Measurements from ENCODE around the gene NCL. TPM values are rescaled to one million over a fixed set of nuclear protein-coding genes. Genes with fewer than 3 reads are reported as not detected.
A peak's percentile ranks its signal among the peaks of the same experiment; 100 is the strongest.

The NCL gene
- total and polyA plus RNA-seq, 5 donors from 2014 or later = 296 to 435 (median 333) TPM

- H3K4me3 Mint-ChIP-seq = no peak overlapping the region
- no peak for ATAC-seq (ENCODE audit: low read depth in 2 of 2)
Measured at GRCh38 chr2:231413921-231414476, 50.3 kb downstream of the NCL start.

GRCh38 chr2:231413456-231413855, 50.8 kb downstream of the NCL start:
- Histone ChIP-seq H3K4me3 (ENCODE audit: low read depth, low read length) (no peak overlapping the region), H3K27me3 (ENCODE audit: control insufficient read depth, insufficient read depth, low read length) (peaks cover 15% of the 10 kb centered on the region), H3K9me3 (ENCODE audit: control insufficient read depth in 2 of 2, low read length in 2 of 2) (peaks cover 3 to 14% of the 10 kb centered on the region in 2 experiments), H3K4me1 (ENCODE audit: control insufficient read depth, insufficient read depth, low read length, poor library complexity, severe bottlenecking) (peaks cover 11% of the 10 kb centered on the region), H3K36me3 (ENCODE audit: control insufficient read depth, insufficient read depth, low read length) (no peaks in the 10 kb centered on the region), H3K27ac (ENCODE audit: insufficient read depth, low read length, poor library complexity, severe bottlenecking) (no peak overlapping the region)
- no peak overlapping the region for H3K4me3 Mint-ChIP-seq
- no peaks in the 10 kb centered on the region for H3K36me3 Mint-ChIP-seq
- H3K4me1 Mint-ChIP-seq = peaks cover 0 to 9% (median 5%) of the 10 kb centered on the region in 4 donors
- peaks cover 0 to 5% (median 1%) of the 10 kb centered on the region in 7 donors for H3K9me3 Mint-ChIP-seq
- DNase-seq (no peak), ATAC-seq (ENCODE audit: low read depth in 2 of 2) (no peak)
- no peak overlapping the region for H3K27ac Mint-ChIP-seq
- peaks cover 57% of the 10 kb centered on the region for H3K27me3 Mint-ChIP-seq

More at GRCh38 chr2:231413921-231414476, 50.3 kb downstream of the NCL start:
- H3K4me1 ChIP-seq (ENCODE audit: control insufficient read depth, insufficient read depth, low read length, poor library complexity, severe bottlenecking) = peaks cover 11% of the 10 kb centered on the region
- H3K27ac ChIP-seq (ENCODE audit: insufficient read depth, low read length, poor library complexity, severe bottlenecking) = no peak overlapping the region
- Mint-ChIP-seq H3K27me3 (peaks cover 54% of the 10 kb centered on the region), H3K36me3 (no peaks in the 10 kb centered on the region), H3K9me3 (peaks cover 0 to 5% (median 1%) of the 10 kb centered on the region in 7 donors), H3K4me1 (peaks cover 0 to 9% (median 5%) of the 10 kb centered on the region in 4 donors), H3K27ac (no peak overlapping the region)
- H3K27me3 ChIP-seq (ENCODE audit: control insufficient read depth, insufficient read depth, low read length) = peaks cover 15% of the 10 kb centered on the region
- no peaks in the 10 kb centered on the region for H3K36me3 ChIP-seq (ENCODE audit: control insufficient read depth, insufficient read depth, low read length)
- H3K4me3 ChIP-seq (ENCODE audit: low read depth, low read length) = no peak overlapping the region
- DNase-seq = no peak
- H3K9me3 ChIP-seq (ENCODE audit: control insufficient read depth in 2 of 2, low read length in 2 of 2) = peaks cover 3 to 14% of the 10 kb centered on the region in 2 experiments

GRCh38 chr2:231412618-231412963, 51.7 kb downstream of the NCL start:
- peaks cover 11% of the 10 kb centered on the region for H3K4me1 ChIP-seq (ENCODE audit: control insufficient read depth, insufficient read depth, low read length, poor library complexity, severe bottlenecking)
- H3K27me3 ChIP-seq (ENCODE audit: control insufficient read depth, insufficient read depth, low read length) = peaks cover 14% of the 10 kb centered on the region
- no peak overlapping the region for H3K4me3 ChIP-seq (ENCODE audit: low read depth, low read length)
- ATAC-seq (ENCODE audit: low read depth in 2 of 2) (no peak), DNase-seq (no peak)
- Mint-ChIP-seq H3K27ac (no peak overlapping the region), H3K9me3 (peaks cover 0 to 5% (median 1%) of the 10 kb centered on the region in 7 donors), H3K27me3 (peaks cover 60% of the 10 kb centered on the region), H3K36me3 (no peaks in the 10 kb centered on the region), H3K4me1 (peaks cover 0 to 9% (median 5%) of the 10 kb centered on the region in 4 donors), H3K4me3 (no peak overlapping the region)
- no peaks in the 10 kb centered on the region for H3K36me3 ChIP-seq (ENCODE audit: control insufficient read depth, insufficient read depth, low read length)
- H3K27ac ChIP-seq (ENCODE audit: insufficient read depth, low read length, poor library complexity, severe bottlenecking) = no peak overlapping the region
- H3K9me3 ChIP-seq (ENCODE audit: control insufficient read depth in 2 of 2, low read length in 2 of 2) = peaks cover 3 to 14% of the 10 kb centered on the region in 2 experiments

- ATAC-seq (ENCODE audit: low read depth in 2 of 2) (peak; percentile 52 to 87), DNase-seq (peak; percentile 14 to 61 (median 22))
- Mint-ChIP-seq H3K9me3 (peaks cover 0 to 5% (median 1%) of the 10 kb centered on the region in 7 donors), H3K27me3 (peaks cover 59% of the 10 kb centered on the region), H3K4me1 (peaks cover 0 to 9% (median 5%) of the 10 kb centered on the region in 4 donors), H3K27ac (no peak overlapping the region), H3K36me3 (no peaks in the 10 kb centered on the region), H3K4me3 (peak overlapping the region in 3 of 4 donors; percentile 26 to 78 (median 46))
- H3K36me3 ChIP-seq (ENCODE audit: control insufficient read depth, insufficient read depth, low read length) = no peaks in the 10 kb centered on the region
- H3K4me3 ChIP-seq (ENCODE audit: low read depth, low read length) = no peak overlapping the region
- no peak overlapping the region for H3K27ac ChIP-seq (ENCODE audit: insufficient read depth, low read length, poor library complexity, severe bottlenecking)
- peaks cover 3 to 14% of the 10 kb centered on the region in 2 experiments for H3K9me3 ChIP-seq (ENCODE audit: control insufficient read depth in 2 of 2, low read length in 2 of 2)
- peaks cover 11% of the 10 kb centered on the region for H3K4me1 ChIP-seq (ENCODE audit: control insufficient read depth, insufficient read depth, low read length, poor library complexity, severe bottlenecking)
- peaks cover 14% of the 10 kb centered on the region for H3K27me3 ChIP-seq (ENCODE audit: control insufficient read depth, insufficient read depth, low read length)
Measured at GRCh38 chr2:231411831-231412617, 52.3 kb downstream of the NCL start.

- peak overlapping the region in 2 of 4 donors; percentile 26 to 46 for H3K4me3 Mint-ChIP-seq
Measured at GRCh38 chr2:231411237-231411636, 53.0 kb downstream of the NCL start.

GRCh38 chr2:231410293-231411004, 53.8 kb downstream of the NCL start:
- no peaks in the 10 kb centered on the region for H3K36me3 Mint-ChIP-seq
- peaks cover 0 to 22% (median 11%) of the 10 kb centered on the region in 4 donors for H3K4me1 Mint-ChIP-seq
- H3K27ac Mint-ChIP-seq = no peak overlapping the region
- H3K9me3 ChIP-seq (ENCODE audit: control insufficient read depth in 2 of 2, low read length in 2 of 2) = peaks cover 3 to 14% of the 10 kb centered on the region in 2 experiments
- H3K4me1 ChIP-seq (ENCODE audit: control insufficient read depth, insufficient read depth, low read length, poor library complexity, severe bottlenecking) = peaks cover 15% of the 10 kb centered on the region
- no peaks in the 10 kb centered on the region for H3K36me3 ChIP-seq (ENCODE audit: control insufficient read depth, insufficient read depth, low read length)
- no peak overlapping the region for H3K4me3 ChIP-seq (ENCODE audit: low read depth, low read length)
- DNase-seq (no peak), ATAC-seq (ENCODE audit: low read depth in 2 of 2) (no peak)
- peaks cover 0 to 5% (median 1%) of the 10 kb centered on the region in 7 donors for H3K9me3 Mint-ChIP-seq
- H3K4me3 Mint-ChIP-seq = no peak overlapping the region
- no peak overlapping the region for H3K27ac ChIP-seq (ENCODE audit: insufficient read depth, low read length, poor library complexity, severe bottlenecking)
- H3K27me3 ChIP-seq (ENCODE audit: control insufficient read depth, insufficient read depth, low read length) = peaks cover 14% of the 10 kb centered on the region
- peaks cover 51% of the 10 kb centered on the region for H3K27me3 Mint-ChIP-seq

More at GRCh38 chr2:231411237-231411636, 53.0 kb downstream of the NCL start:
- ATAC-seq (ENCODE audit: low read depth in 2 of 2) = no peak
- peaks cover 54% of the 10 kb centered on the region for H3K27me3 Mint-ChIP-seq
- no peak overlapping the region for H3K4me3 ChIP-seq (ENCODE audit: low read depth, low read length)
- H3K27me3 ChIP-seq (ENCODE audit: control insufficient read depth, insufficient read depth, low read length) = peaks cover 14% of the 10 kb centered on the region
- peaks cover 3 to 14% of the 10 kb centered on the region in 2 experiments for H3K9me3 ChIP-seq (ENCODE audit: control insufficient read depth in 2 of 2, low read length in 2 of 2)
- no peaks in the 10 kb centered on the region for H3K36me3 ChIP-seq (ENCODE audit: control insufficient read depth, insufficient read depth, low read length)
- no peak for DNase-seq
- peaks cover 15% of the 10 kb centered on the region for H3K4me1 ChIP-seq (ENCODE audit: control insufficient read depth, insufficient read depth, low read length, poor library complexity, severe bottlenecking)
- H3K27ac ChIP-seq (ENCODE audit: insufficient read depth, low read length, poor library complexity, severe bottlenecking) = no peak overlapping the region
- peaks cover 0 to 5% (median 1%) of the 10 kb centered on the region in 7 donors for H3K9me3 Mint-ChIP-seq
- no peak overlapping the region for H3K27ac Mint-ChIP-seq
- H3K4me1 Mint-ChIP-seq = peaks cover 0 to 14% (median 8%) of the 10 kb centered on the region in 4 donors
- H3K36me3 Mint-ChIP-seq = no peaks in the 10 kb centered on the region

- H3K4me3 ChIP-seq (ENCODE audit: low read depth, low read length) = no peak overlapping the region
- peaks cover 0 to 26% (median 13%) of the 10 kb centered on the region in 4 donors for H3K4me1 Mint-ChIP-seq
- H3K4me3 Mint-ChIP-seq = no peak overlapping the region
- H3K36me3 ChIP-seq (ENCODE audit: control insufficient read depth, insufficient read depth, low read length) = no peaks in the 10 kb centered on the region
- ATAC-seq (ENCODE audit: low read depth in 2 of 2) (no peak), DNase-seq (no peak)
- no peak overlapping the region for H3K27ac Mint-ChIP-seq
- H3K27me3 ChIP-seq (ENCODE audit: control insufficient read depth, insufficient read depth, low read length) = peaks cover 14% of the 10 kb centered on the region
- H3K9me3 ChIP-seq (ENCODE audit: control insufficient read depth in 2 of 2, low read length in 2 of 2) = peaks cover 3 to 14% of the 10 kb centered on the region in 2 experiments
- peaks cover 15% of the 10 kb centered on the region for H3K4me1 ChIP-seq (ENCODE audit: control insufficient read depth, insufficient read depth, low read length, poor library complexity, severe bottlenecking)
- no peaks in the 10 kb centered on the region for H3K36me3 Mint-ChIP-seq
- no peak overlapping the region for H3K27ac ChIP-seq (ENCODE audit: insufficient read depth, low read length, poor library complexity, severe bottlenecking)
- peaks cover 47% of the 10 kb centered on the region for H3K27me3 Mint-ChIP-seq
- H3K9me3 Mint-ChIP-seq = peaks cover 0 to 5% (median 1%) of the 10 kb centered on the region in 7 donors
Measured at GRCh38 chr2:231409776-231410175, 54.5 kb downstream of the NCL start.
